Left ventricle myocardium superior (tissue), 1 donor: ENCODE measurements around the gene SSUH2. TPM values are rescaled to one million over a fixed set of nuclear protein-coding genes. Genes with fewer than 3 reads are reported as not detected.

Experiments used
- ATAC-seq: fragments of 200-7000 bp; cut with Tn5 transposase; one replicate; pipeline ENCODE4 v1.9.1; 2020; ENCODE audit warnings: mild to moderate bottlenecking, moderate library complexity
- DNase-seq: peaks from one replicate; pipeline ENCODE4 v3.0.0-alpha.2; 2020
- intact Hi-C: fragments of 100-400 bp; cut with micrococcal nuclease; formaldehyde crosslinking; loops from one replicate; pipeline ENCODE4 v1.11.0; 2022
- total RNA-seq: library from RNA; stranded (reverse); fragmentation: NEBNext Ultra II Directional; extraction: Animal tissue kit (Norgen Biotek cat#: 25700); gene quantifications from one replicate; pipeline ENCODE4 v1.2.1, GENCODE V29; 2021
- donor health status: DM: no; HTN: yes; CAD: no; lungs with severe emphysema.

The SSUH2 gene
- total RNA-seq, 1 donor from 2014 or later: 0.57 TPM

GRCh38 chr3:8574040-8574669 lies 70.4 kb downstream of the SSUH2 start:
- ATAC-seq (peak; percentile 56), DNase-seq (no peak)

GRCh38 chr3:8573342-8573926 lies 71.2 kb downstream of the SSUH2 start:
- ATAC-seq (peak; percentile 8), DNase-seq (no peak)
- intact Hi-C loops: no loop called here

More at GRCh38 chr3:8574040-8574669, 70.4 kb downstream of the SSUH2 start:
- intact Hi-C loops: no loop called here

GRCh38 chr3:8571256-8571655 lies 73.3 kb downstream of the SSUH2 start:
- intact Hi-C loops: no loop called here
- ATAC-seq (peak; percentile 31), DNase-seq (no peak)

Other genes starting within 250 kb of the SSUH2 start
- gene LMCD1, start 143.0 kb downstream of the SSUH2 start, total RNA-seq: 37.9 TPM
- 28.2 TPM for gene CAV3, start 89.0 kb upstream of the SSUH2 start, total RNA-seq
- gene OXTR, start 124.8 kb upstream of the SSUH2 start, total RNA-seq: 0.20 TPM